A549 (cell line): ENCODE measurements around the gene APOM. TPM values are rescaled to one million over a fixed set of nuclear protein-coding genes. Genes with fewer than 3 reads are reported as not detected.
A peak's percentile ranks its signal among the peaks of the same experiment; 100 is the strongest.

Experiments used
- ATAC-seq, 2 experiments: fragments of 200-7000 bp in 1 of 2; fragments of >200 bp in 1 of 2; cut with Nextera tagmentation in 1 of 2; cut with Tn5 transposase in 1 of 2; 3 replicates each; pipeline versions ENCODE4 v1.8.0 to v1.9.1; 2018 to 2020; ENCODE audit warnings: mild to moderate bottlenecking in 1 of 2, moderate library complexity in 1 of 2
- CTCF ChIA-PET: fragments of 300-600 bp; sonication (Branson Sonifier 250); formaldehyde crosslinking; extraction: SDS; loops from one replicate; lab custom pipeline; 2021; ENCODE audit warnings: antibody characterized with exemption, inconsistent platforms; lab: Yijun Ruan, JAX
- POLR2A ChIA-PET: fragments of 350-600 bp; formaldehyde crosslinking; extraction: SDS; loops from one replicate; lab custom pipeline; 2021; ENCODE audit warnings: antibody characterized with exemption, inconsistent platforms; lab: Yijun Ruan, JAX
- DNase-seq, 2 experiments: peaks; one replicate each; pipeline versions ENCODE4 v3.0.0 to v3.0.0-alpha.2; 2011 to 2016; ENCODE audit warnings: low read depth in 1 of 2, low spot score in 1 of 2
- FAIRE-seq: peaks from 2 replicates; lab custom pipeline; 2011; peaks lifted over from hg19 to GRCh38; lab: Jason Lieb, UNC
- H3K27ac ChIP-seq, 2 experiments: fragments of >200 bp; sonication (Bioruptor Twin); formaldehyde crosslinking; 3 replicates each; pipeline ENCODE4 v1.5.1; 2016 to 2017
- H3K4me1 ChIP-seq: fragments of >200 bp; sonication (Bioruptor Twin); formaldehyde crosslinking; 3 replicates; pipeline ENCODE4 v1.6.1; 2016
- H3K4me2 ChIP-seq: fragments of >200 bp; sonication (Bioruptor Twin); formaldehyde crosslinking; 3 replicates; pipeline ENCODE4 v1.6.1; 2016
- H3K4me3 ChIP-seq: fragments of >200 bp; sonication (Bioruptor Twin); formaldehyde crosslinking; 3 replicates; pipeline ENCODE4 v1.5.1; 2016
- H3K9me3 ChIP-seq: fragments of >200 bp; sonication (Bioruptor Twin); formaldehyde crosslinking; 3 replicates; pipeline ENCODE4 v1.6.1; 2016
- BHLHE40 ChIP-seq: IDR thresholded peaks from 2 replicates; pipeline ENCODE4 v1.6.1; 2012; ENCODE audit warnings: low read depth, low read length, inconsistent platforms
- CBX8 ChIP-seq: fragments of 200-600 bp; sonication (generic); IDR thresholded peaks from 2 replicates; pipeline ENCODE4 v1.6.1; 2016
- CHD4 ChIP-seq: fragments of 200-600 bp; sonication (generic); IDR thresholded peaks from 2 replicates; pipeline ENCODE4 v1.6.1; 2016; ENCODE audit warnings: antibody characterized with exemption, mild to moderate bottlenecking, borderline replicate concordance
- EHMT2 ChIP-seq: fragments of 200-600 bp; sonication (generic); IDR thresholded peaks from 2 replicates; pipeline ENCODE4 v1.6.1; 2016; ENCODE audit warnings: antibody characterized with exemption, low read depth, mild to moderate bottlenecking, moderate library complexity
- ELK1 ChIP-seq: fragments of 150-350 bp; IDR thresholded peaks from 2 replicates; pipeline ENCODE4 v1.6.1; 2014; ENCODE audit warnings: low read depth, mild to moderate bottlenecking, low read length
- EP300 ChIP-seq, 2 experiments: fragments of >200 bp; sonication (Bioruptor Twin); formaldehyde crosslinking; IDR thresholded peaks; 2 replicates in 1 of 2; 3 replicates in 1 of 2; pipeline ENCODE4 v1.6.1; 2016 to 2017
- FOSB ChIP-seq: fragments of 250-450 bp; sonication (Bioruptor Pico); IDR thresholded peaks from 2 replicates; pipeline ENCODE4 v1.5.0; 2020; ENCODE audit warnings: mild to moderate bottlenecking, moderate library complexity
- FOXS1 ChIP-seq: fragments of 250-450 bp; sonication (Bioruptor Pico); IDR thresholded peaks from 2 replicates; pipeline ENCODE4 v1.5.0; 2020; ENCODE audit warnings: mild to moderate bottlenecking, moderate library complexity
- GATA3 ChIP-seq: IDR thresholded peaks from 2 replicates; pipeline ENCODE4 v1.6.1; 2012; ENCODE audit warnings: borderline replicate concordance
- HDAC2 ChIP-seq: fragments of 200-600 bp; sonication (generic); IDR thresholded peaks from 2 replicates; pipeline ENCODE4 v1.6.1; 2016
- HMGXB4 ChIP-seq: fragments of 250-450 bp; sonication (Bioruptor Pico); IDR thresholded peaks from 2 replicates; pipeline ENCODE4 v1.5.0; 2021; ENCODE audit warnings: mild to moderate bottlenecking, moderate library complexity, borderline replicate concordance
- HOXA7 ChIP-seq: fragments of 250-450 bp; sonication (Bioruptor Pico); IDR thresholded peaks from 2 replicates; pipeline ENCODE4 v1.5.0; 2020; ENCODE audit warnings: mild to moderate bottlenecking, moderate library complexity
- HOXB13 ChIP-seq: fragments of 250-450 bp; sonication (Bioruptor Pico); IDR thresholded peaks from 2 replicates; pipeline ENCODE4 v1.5.0; 2020; ENCODE audit warnings: low read depth, mild to moderate bottlenecking, moderate library complexity
- JUN ChIP-seq, 2 experiments: fragments of >200 bp; sonication (Bioruptor Twin); formaldehyde crosslinking; IDR thresholded peaks; 2 replicates in 1 of 2; 3 replicates in 1 of 2; pipeline ENCODE4 v1.6.1; 2016 to 2017
- JUNB ChIP-seq: fragments of >200 bp; sonication (Bioruptor Twin); formaldehyde crosslinking; IDR thresholded peaks from 2 replicates; pipeline ENCODE4 v1.6.1; 2016
- MAFK ChIP-seq: fragments of 450-650 bp; IDR thresholded peaks from 2 replicates; pipeline ENCODE4 v1.6.1; 2014; ENCODE audit not compliant: partially characterized antibody
- MAZ ChIP-seq: fragments of 150-350 bp; IDR thresholded peaks from 2 replicates; pipeline ENCODE4 v1.6.1; 2014; ENCODE audit warnings: antibody characterized with exemption, low read depth, low read length, borderline replicate concordance
- MYC ChIP-seq: IDR thresholded peaks from 2 replicates; pipeline ENCODE4 v1.6.1; 2012; ENCODE audit warnings: mild to moderate bottlenecking, inconsistent platforms, low read length, improper control_type of control experiment, borderline replicate concordance
- NR3C1 ChIP-seq: fragments of >200 bp; sonication (Bioruptor Twin); formaldehyde crosslinking; IDR thresholded peaks from 3 replicates; pipeline ENCODE4 v1.6.1; 2017
- PHF8 ChIP-seq: fragments of 200-600 bp; sonication (generic); IDR thresholded peaks from 2 replicates; pipeline ENCODE4 v1.6.1; 2016; ENCODE audit warnings: low read depth, mild to moderate bottlenecking, antibody characterized with exemption, moderate library complexity, borderline replicate concordance
- POLR2A ChIP-seq: IDR thresholded peaks from 2 replicates; pipeline ENCODE4 v1.6.1; 2012; ENCODE audit warnings: mild to moderate bottlenecking, low read length
- RARB ChIP-seq: fragments of 250-450 bp; sonication (Bioruptor Pico); IDR thresholded peaks from 2 replicates; pipeline ENCODE4 v1.8.0; 2021; ENCODE audit warnings: mild to moderate bottlenecking, moderate library complexity
- RCOR1 ChIP-seq: fragments of 150-350 bp; IDR thresholded peaks from 2 replicates; pipeline ENCODE4 v1.6.1; 2014; ENCODE audit warnings: antibody characterized with exemption, low read length, low read depth
- SMC3 ChIP-seq: fragments of >200 bp; sonication (Bioruptor Twin); formaldehyde crosslinking; IDR thresholded peaks from 3 replicates; pipeline ENCODE4 v1.6.1; 2018; ENCODE audit warnings: inconsistent platforms
- TFCP2L1 ChIP-seq: fragments of 250-450 bp; sonication (Bioruptor Pico); IDR thresholded peaks from 2 replicates; pipeline ENCODE4 v1.5.0; 2021; ENCODE audit warnings: mild to moderate bottlenecking
- ZSCAN20 ChIP-seq: fragments of 250-450 bp; sonication (Bioruptor Pico); IDR thresholded peaks from 2 replicates; pipeline ENCODE4 v1.8.0; 2022; ENCODE audit warnings: mild to moderate bottlenecking, moderate library complexity
- WGBS: methylation state at CpG from one replicate; pipeline ENCODE4 v1.1.6; 2017; ENCODE audit errors: missing lambda C conversion rate; 5-methylcytosine and 5-hydroxymethylcytosine counted together
- polyA plus RNA-seq, 4 experiments: library from polyadenylated mRNA; depleted of rRNA in 3 of 4; stranded (reverse); fragments of >200 nt; fragmentation: RNase III in 1 of 4; extraction: RNeasy Plus Mini Kit Qiagen cat#74134 plus additional on column Dnase treatment in 1 of 4; gene quantifications; 2 replicates in 3 of 4; 3 replicates in 1 of 4; pipeline ENCODE4 v1.2.3, GENCODE V29; 2011 to 2017
- TF ChIP-seq, protein P1 (sequence below): fragments of 200-600 bp; sonication (generic); IDR thresholded peaks from 2 replicates; pipeline ENCODE4 v1.6.1; 2016; ENCODE audit warnings: antibody characterized with exemption, mild to moderate bottlenecking, moderate library complexity
- TF ChIP-seq, protein P2 (sequence below): fragments of >200 bp; sonication (Bioruptor Twin); formaldehyde crosslinking; IDR thresholded peaks from 3 replicates; pipeline ENCODE4 v1.5.1; 2016

Gene APOM
- polyA plus RNA-seq, 2 of the 4 experiments (the other 2 are of a cell fraction), result 1.5 to 2.6 TPM

- TF ChIP-seq ELK1 (no peak), NR3C1 (no peak), MYC (no peak), GATA3 (no peak), EP300 (IDR thresholded peaks at IDR 0.05) (no peak), SMC3 (no peak), MAFK (peak; percentile 34), HOXB13 (CRISPR knock-in tag) (no peak), HMGXB4 (CRISPR knock-in tag) (no peak), FOXS1 (CRISPR knock-in tag) (no peak), HOXA7 (no peak), MAZ (no peak)
- TF ChIP-seq, protein P1, sequence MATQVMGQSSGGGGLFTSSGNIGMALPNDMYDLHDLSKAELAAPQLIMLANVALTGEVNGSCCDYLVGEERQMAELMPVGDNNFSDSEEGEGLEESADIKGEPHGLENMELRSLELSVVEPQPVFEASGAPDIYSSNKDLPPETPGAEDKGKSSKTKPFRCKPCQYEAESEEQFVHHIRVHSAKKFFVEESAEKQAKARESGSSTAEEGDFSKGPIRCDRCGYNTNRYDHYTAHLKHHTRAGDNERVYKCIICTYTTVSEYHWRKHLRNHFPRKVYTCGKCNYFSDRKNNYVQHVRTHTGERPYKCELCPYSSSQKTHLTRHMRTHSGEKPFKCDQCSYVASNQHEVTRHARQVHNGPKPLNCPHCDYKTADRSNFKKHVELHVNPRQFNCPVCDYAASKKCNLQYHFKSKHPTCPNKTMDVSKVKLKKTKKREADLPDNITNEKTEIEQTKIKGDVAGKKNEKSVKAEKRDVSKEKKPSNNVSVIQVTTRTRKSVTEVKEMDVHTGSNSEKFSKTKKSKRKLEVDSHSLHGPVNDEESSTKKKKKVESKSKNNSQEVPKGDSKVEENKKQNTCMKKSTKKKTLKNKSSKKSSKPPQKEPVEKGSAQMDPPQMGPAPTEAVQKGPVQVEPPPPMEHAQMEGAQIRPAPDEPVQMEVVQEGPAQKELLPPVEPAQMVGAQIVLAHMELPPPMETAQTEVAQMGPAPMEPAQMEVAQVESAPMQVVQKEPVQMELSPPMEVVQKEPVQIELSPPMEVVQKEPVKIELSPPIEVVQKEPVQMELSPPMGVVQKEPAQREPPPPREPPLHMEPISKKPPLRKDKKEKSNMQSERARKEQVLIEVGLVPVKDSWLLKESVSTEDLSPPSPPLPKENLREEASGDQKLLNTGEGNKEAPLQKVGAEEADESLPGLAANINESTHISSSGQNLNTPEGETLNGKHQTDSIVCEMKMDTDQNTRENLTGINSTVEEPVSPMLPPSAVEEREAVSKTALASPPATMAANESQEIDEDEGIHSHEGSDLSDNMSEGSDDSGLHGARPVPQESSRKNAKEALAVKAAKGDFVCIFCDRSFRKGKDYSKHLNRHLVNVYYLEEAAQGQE, result peak; percentile 43
Measured at GRCh38 chr6:31619805-31620585, 35.7 kb upstream of the APOM start (continued).

DNA sequence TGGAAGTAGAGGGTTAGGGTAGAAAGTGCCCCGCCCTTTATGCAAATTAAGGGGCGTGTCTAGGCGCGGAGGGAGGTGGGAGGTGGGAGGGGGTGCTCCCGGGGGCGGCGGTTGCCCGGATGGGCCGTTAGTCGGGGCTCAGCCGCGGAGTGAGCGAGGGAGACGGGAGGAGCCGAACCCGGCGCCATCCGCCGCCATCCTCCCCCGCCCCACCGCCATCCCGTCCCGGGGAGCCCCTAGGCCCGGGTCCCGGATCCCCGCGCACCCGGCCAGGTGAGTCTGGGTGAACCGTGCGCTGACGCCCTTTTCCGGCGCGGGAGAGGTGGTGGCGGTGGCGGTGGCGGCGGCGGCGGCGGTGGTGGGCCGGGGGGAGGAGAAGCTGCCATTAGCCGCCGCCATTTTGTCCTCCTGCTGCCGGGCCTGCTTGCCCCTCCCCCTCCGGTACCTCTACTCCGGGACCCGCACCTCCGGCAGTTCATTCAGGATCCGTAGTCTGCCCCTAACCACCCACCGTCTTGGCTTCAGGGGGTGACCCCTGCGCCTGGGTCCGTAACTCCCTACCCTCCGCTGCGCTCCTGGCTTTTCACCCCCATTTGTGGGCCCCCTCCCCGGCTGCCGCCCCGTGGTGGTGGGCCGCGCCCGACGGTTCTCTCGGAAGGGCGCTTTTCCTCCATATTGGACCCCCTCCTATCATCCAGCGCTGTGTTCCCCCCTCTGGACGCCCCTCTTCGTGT lies 34.9 kb upstream of the APOM start, which contains the start of gene PRRC2A:
TSS of gene PRRC2A (plus strand) at position 130 of the 734 bp plus-strand sequence. CDS start 2,075 bp downstream, outside the sequence.
- H3K9me3 ChIP-seq, result no peaks in the 10 kb centered on the region
- H3K4me3 ChIP-seq, result peak within 1 kb of the TSS; percentile 81
- DNase-seq (peak in 1 of 2 experiments; percentile 76), ATAC-seq (peak; percentile 83 to 86), FAIRE-seq (no peak)
- under 1% methylated on average over 22 of the region's 67 CpGs for WGBS
- H3K27ac ChIP-seq, result peak within 1 kb of the TSS; percentile 99
- POLR2A ChIA-PET, result interaction anchor here (0.7 to 1.7 kb wide), 4 partner anchors 14 to 80 kb away, joined by 3 to 8 read pairs (median 6); partner anchors contain the start of genes DDX39B and NFKBIL1
- H3K4me2 ChIP-seq, result peak within 1 kb of the TSS; percentile 99
- peaks cover 15% of the 10 kb centered on the region for H3K4me1 ChIP-seq
- CTCF ChIA-PET, result interaction anchor here (0.6 to 1.4 kb wide), 2 partner anchors 152 to 349 kb away, joined by 3 read pairs; no protein-coding TSS in a partner anchor
- no peak for TF ChIP-seq ZSCAN20 (CRISPR knock-in tag)
- no peak for TF ChIP-seq EHMT2
- TF ChIP-seq BHLHE40, result no peak
- TF ChIP-seq CHD4, result no peak
- TF ChIP-seq EP300 (IDR thresholded peaks at IDR 0.05), result no peak
- peak; percentile 86 to 91; a peak in 4 of 5 replicates for TF ChIP-seq JUN (IDR thresholded peaks at IDR 0.05)
- TF ChIP-seq NR3C1, result no peak
- no peak for TF ChIP-seq TFCP2L1 (CRISPR knock-in tag)
- TF ChIP-seq, protein P2, sequence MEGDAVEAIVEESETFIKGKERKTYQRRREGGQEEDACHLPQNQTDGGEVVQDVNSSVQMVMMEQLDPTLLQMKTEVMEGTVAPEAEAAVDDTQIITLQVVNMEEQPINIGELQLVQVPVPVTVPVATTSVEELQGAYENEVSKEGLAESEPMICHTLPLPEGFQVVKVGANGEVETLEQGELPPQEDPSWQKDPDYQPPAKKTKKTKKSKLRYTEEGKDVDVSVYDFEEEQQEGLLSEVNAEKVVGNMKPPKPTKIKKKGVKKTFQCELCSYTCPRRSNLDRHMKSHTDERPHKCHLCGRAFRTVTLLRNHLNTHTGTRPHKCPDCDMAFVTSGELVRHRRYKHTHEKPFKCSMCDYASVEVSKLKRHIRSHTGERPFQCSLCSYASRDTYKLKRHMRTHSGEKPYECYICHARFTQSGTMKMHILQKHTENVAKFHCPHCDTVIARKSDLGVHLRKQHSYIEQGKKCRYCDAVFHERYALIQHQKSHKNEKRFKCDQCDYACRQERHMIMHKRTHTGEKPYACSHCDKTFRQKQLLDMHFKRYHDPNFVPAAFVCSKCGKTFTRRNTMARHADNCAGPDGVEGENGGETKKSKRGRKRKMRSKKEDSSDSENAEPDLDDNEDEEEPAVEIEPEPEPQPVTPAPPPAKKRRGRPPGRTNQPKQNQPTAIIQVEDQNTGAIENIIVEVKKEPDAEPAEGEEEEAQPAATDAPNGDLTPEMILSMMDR, result no peak
- TF ChIP-seq PHF8, result peak; percentile 19; the same call in 1 of the 2 replicates
- no peak for TF ChIP-seq RARB (CRISPR knock-in tag)
- no peak for TF ChIP-seq HOXA7
- peak; percentile 60 for TF ChIP-seq POLR2A
- TF ChIP-seq FOXS1 (CRISPR knock-in tag), result no peak
- TF ChIP-seq JUNB, result no peak
- no peak for TF ChIP-seq GATA3
- TF ChIP-seq HDAC2, result no peak
- no peak for TF ChIP-seq CBX8
- TF ChIP-seq RCOR1, result no peak
- TF ChIP-seq FOSB (CRISPR knock-in tag), result no peak
